Measurements from ENCODE around the gene RALGAPA2. TPM values are rescaled to one million over a fixed set of nuclear protein-coding genes. Genes with fewer than 3 reads are reported as not detected.

RALGAPA2 gene
- total and polyA plus RNA-seq, 7 experiments from 2014 or later, result 6.7 to 45.4 (median 34.9) TPM

DNA sequence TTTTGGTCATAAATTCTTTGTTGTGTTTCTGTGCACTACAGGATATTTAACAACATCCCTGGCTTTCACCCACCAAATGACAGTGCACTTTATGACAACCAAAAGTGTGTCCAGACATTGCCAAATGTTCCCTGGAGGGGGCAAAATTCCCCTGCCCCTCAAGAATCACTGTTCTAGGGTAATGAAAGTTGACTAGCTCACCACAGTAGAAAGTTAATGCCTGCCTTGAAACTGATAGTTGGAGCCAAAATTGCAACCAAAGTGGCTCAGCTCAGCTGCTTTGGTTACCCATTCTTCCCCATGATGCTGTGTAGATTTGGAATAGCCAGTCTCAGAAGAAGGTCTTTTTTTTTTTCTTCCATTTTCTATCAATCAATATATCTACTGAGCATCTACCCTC, 150.6 kb downstream of the RALGAPA2 start:
- H3K9me3 Mint-ChIP-seq, result peaks cover 0 to under 1% (median 0%) of the 10 kb centered on the region in 11 donors
- Histone ChIP-seq H3K4me1 (ENCODE audit: control insufficient read depth in 2 of 2, insufficient read depth in 2 of 2, low read length in 2 of 2) (no peaks in the 10 kb centered on the region), H3K4me3 (ENCODE audit: low read length) (no peak overlapping the region), H3K36me3 (ENCODE audit: control insufficient read depth in 2 of 3, insufficient read depth in 3 of 3, low read length in 3 of 3) (peaks cover 0 to 19% (median 0%) of the 10 kb centered on the region in 3 experiments), H3K27ac (ENCODE audit: low read depth, low read length) (no peak overlapping the region), H3K9me3 (ENCODE audit: control insufficient read depth in 2 of 3, low read length in 3 of 3) (no peaks in the 10 kb centered on the region), H3K27me3 (ENCODE audit: control insufficient read depth in 2 of 2, insufficient read depth in 2 of 2, low read length in 2 of 2) (no peaks in the 10 kb centered on the region)
- H3K36me3 Mint-ChIP-seq, result peaks cover 4 to 74% (median 67%) of the 10 kb centered on the region in 5 donors
- ATAC-seq (no peak), DNase-seq (no peak)
- intact Hi-C loops (cut with micrococcal nuclease), result loop anchor here in 1 of 2 donors (10.0 kb wide), 1 partner anchor 377 kb away; no protein-coding TSS in a partner anchor
- H3K4me3 Mint-ChIP-seq, result no peak overlapping the region
- CTCF ChIA-PET, result interaction anchor here (0.7 kb wide), 2 partner anchors 19 to 120 kb away, joined by 3 to 6 read pairs; no protein-coding TSS in a partner anchor
- peaks cover 0 to 2% (median 0%) of the 10 kb centered on the region in 7 donors for H3K4me1 Mint-ChIP-seq
- no peaks in the 10 kb centered on the region for H3K27me3 Mint-ChIP-seq
- POLR2A ChIA-PET, result no interaction called here
- H3K27ac Mint-ChIP-seq, result no peak overlapping the region

- intact Hi-C loops (cut with micrococcal nuclease), result loop anchor here in 1 of 2 donors (10.0 kb wide), 1 partner anchor 376 kb away; no protein-coding TSS in a partner anchor
- POLR2A ChIA-PET, result interaction anchor here (1.0 kb wide), 1 partner anchor 126 kb away, joined by 3 read pairs; no protein-coding TSS in a partner anchor
Measured at GRCh38 chr20:20561172-20561571, 151.3 kb downstream of the RALGAPA2 start.

GRCh38 chr20:20557406-20557805, 155.0 kb downstream of the RALGAPA2 start:
- Histone ChIP-seq H3K27ac (ENCODE audit: low read depth, low read length) (no peak overlapping the region), H3K36me3 (ENCODE audit: control insufficient read depth in 2 of 3, insufficient read depth in 3 of 3, low read length in 3 of 3) (peaks cover 0 to 22% (median 0%) of the 10 kb centered on the region in 3 experiments), H3K27me3 (ENCODE audit: control insufficient read depth in 2 of 2, insufficient read depth in 2 of 2, low read length in 2 of 2) (no peaks in the 10 kb centered on the region), H3K9me3 (ENCODE audit: control insufficient read depth in 2 of 3, low read length in 3 of 3) (peaks cover 0 to 5% (median 0%) of the 10 kb centered on the region in 3 experiments), H3K4me1 (ENCODE audit: control insufficient read depth in 2 of 2, insufficient read depth in 2 of 2, low read length in 2 of 2) (no peaks in the 10 kb centered on the region), H3K4me3 (ENCODE audit: low read length) (no peak overlapping the region)
- H3K4me3 Mint-ChIP-seq, result no peak overlapping the region
- no peak overlapping the region for H3K27ac Mint-ChIP-seq
- DNase-seq (no peak), ATAC-seq (no peak)
- H3K4me1 Mint-ChIP-seq, result peaks cover 0 to 2% (median 0%) of the 10 kb centered on the region in 7 donors
- no peaks in the 10 kb centered on the region for H3K27me3 Mint-ChIP-seq
- peaks cover 0 to 17% (median 3%) of the 10 kb centered on the region in 11 donors for H3K9me3 Mint-ChIP-seq
- intact Hi-C loops (cut with micrococcal nuclease), result no loop called here
- CTCF ChIA-PET, result no interaction called here
- POLR2A ChIA-PET, result no interaction called here
- peaks cover 8 to 80% (median 63%) of the 10 kb centered on the region in 5 donors for H3K36me3 Mint-ChIP-seq

More at GRCh38 chr20:20561172-20561571, 151.3 kb downstream of the RALGAPA2 start:
- Mint-ChIP-seq H3K27ac (no peak overlapping the region), H3K4me1 (peaks cover 0 to 2% (median 0%) of the 10 kb centered on the region in 7 donors), H3K9me3 (peaks cover 0 to 7% (median 0%) of the 10 kb centered on the region in 11 donors), H3K36me3 (peaks cover 8 to 76% (median 68%) of the 10 kb centered on the region in 5 donors), H3K27me3 (no peaks in the 10 kb centered on the region), H3K4me3 (no peak overlapping the region)
- Histone ChIP-seq H3K27me3 (ENCODE audit: control insufficient read depth in 2 of 2, insufficient read depth in 2 of 2, low read length in 2 of 2) (no peaks in the 10 kb centered on the region), H3K9me3 (ENCODE audit: control insufficient read depth in 2 of 3, low read length in 3 of 3) (no peaks in the 10 kb centered on the region), H3K4me1 (ENCODE audit: control insufficient read depth in 2 of 2, insufficient read depth in 2 of 2, low read length in 2 of 2) (no peaks in the 10 kb centered on the region), H3K27ac (ENCODE audit: low read depth, low read length) (no peak overlapping the region), H3K4me3 (ENCODE audit: low read length) (no peak overlapping the region), H3K36me3 (ENCODE audit: control insufficient read depth in 2 of 3, insufficient read depth in 3 of 3, low read length in 3 of 3) (peaks cover 0 to 22% (median 0%) of the 10 kb centered on the region in 3 experiments)
- no peak for DNase-seq
- CTCF ChIA-PET, result interaction anchor here (0.7 to 0.9 kb wide), 2 partner anchors 31 to 121 kb away, joined by 3 to 6 read pairs; no protein-coding TSS in a partner anchor
- ATAC-seq, result no peak

GRCh38 chr20:20555838-20556237, 156.6 kb downstream of the RALGAPA2 start:
- H3K4me1 ChIP-seq (ENCODE audit: control insufficient read depth in 2 of 2, insufficient read depth in 2 of 2, low read length in 2 of 2), result no peaks in the 10 kb centered on the region
- POLR2A ChIA-PET, result no interaction called here
- Mint-ChIP-seq H3K27ac (no peak overlapping the region), H3K4me1 (peaks cover 0 to 5% (median 0%) of the 10 kb centered on the region in 7 donors), H3K27me3 (no peaks in the 10 kb centered on the region), H3K9me3 (peaks cover 0 to 17% (median 3%) of the 10 kb centered on the region in 11 donors), H3K4me3 (no peak overlapping the region), H3K36me3 (peaks cover 8 to 67% (median 51%) of the 10 kb centered on the region in 5 donors)
- intact Hi-C loops (cut with micrococcal nuclease), result no loop called here
- H3K9me3 ChIP-seq (ENCODE audit: control insufficient read depth in 2 of 3, low read length in 3 of 3), result peaks cover 0 to 5% (median 0%) of the 10 kb centered on the region in 3 experiments
- H3K36me3 ChIP-seq (ENCODE audit: control insufficient read depth in 2 of 3, insufficient read depth in 3 of 3, low read length in 3 of 3), result peaks cover 0 to 18% (median 0%) of the 10 kb centered on the region in 3 experiments
- H3K27ac ChIP-seq (ENCODE audit: low read depth, low read length), result no peak overlapping the region
- H3K4me3 ChIP-seq (ENCODE audit: low read length), result no peak overlapping the region
- DNase-seq (no peak), ATAC-seq (no peak)
- CTCF ChIA-PET, result no interaction called here
- H3K27me3 ChIP-seq (ENCODE audit: control insufficient read depth in 2 of 2, insufficient read depth in 2 of 2, low read length in 2 of 2), result no peaks in the 10 kb centered on the region

- Mint-ChIP-seq H3K9me3 (peaks cover 0 to 17% (median 3%) of the 10 kb centered on the region in 11 donors), H3K36me3 (peaks cover 8 to 63% (median 45%) of the 10 kb centered on the region in 5 donors), H3K4me1 (peaks cover 0 to 5% (median 0%) of the 10 kb centered on the region in 7 donors), H3K4me3 (no peak overlapping the region), H3K27me3 (no peaks in the 10 kb centered on the region), H3K27ac (no peak overlapping the region)
- peaks cover 0 to 5% (median 0%) of the 10 kb centered on the region in 3 experiments for H3K9me3 ChIP-seq (ENCODE audit: control insufficient read depth in 2 of 3, low read length in 3 of 3)
- CTCF ChIA-PET, result no interaction called here
- peaks cover 0 to 13% (median 0%) of the 10 kb centered on the region in 3 experiments for H3K36me3 ChIP-seq (ENCODE audit: control insufficient read depth in 2 of 3, insufficient read depth in 3 of 3, low read length in 3 of 3)
- no peaks in the 10 kb centered on the region for H3K27me3 ChIP-seq (ENCODE audit: control insufficient read depth in 2 of 2, insufficient read depth in 2 of 2, low read length in 2 of 2)
- no peak overlapping the region for H3K27ac ChIP-seq (ENCODE audit: low read depth, low read length)
- POLR2A ChIA-PET, result no interaction called here
- H3K4me1 ChIP-seq (ENCODE audit: control insufficient read depth in 2 of 2, insufficient read depth in 2 of 2, low read length in 2 of 2), result no peaks in the 10 kb centered on the region
- DNase-seq, result no peak
- no peak overlapping the region for H3K4me3 ChIP-seq (ENCODE audit: low read length)
- ATAC-seq, result no peak
- intact Hi-C loops (cut with micrococcal nuclease), result no loop called here
Measured at GRCh38 chr20:20554951-20555350, 157.5 kb downstream of the RALGAPA2 start.

DNA sequence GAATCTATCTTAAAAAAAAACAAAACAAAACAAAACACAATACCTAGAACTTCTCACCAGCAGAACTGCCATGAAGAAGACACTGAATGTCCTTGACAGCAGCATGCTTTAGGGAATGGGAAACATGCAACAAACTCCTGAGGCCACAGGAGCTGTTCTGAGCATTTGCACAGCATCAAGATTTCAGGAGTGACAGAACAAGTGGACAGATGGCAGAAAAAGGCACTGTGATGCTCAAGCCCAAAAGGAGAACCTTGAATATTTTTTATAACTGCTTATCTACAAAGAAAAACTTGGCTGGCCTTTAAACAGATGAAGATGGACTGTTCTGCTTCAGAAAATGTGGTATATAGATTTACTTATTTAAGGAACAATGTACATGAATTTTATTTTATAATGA, 158.9 kb downstream of the RALGAPA2 start:
- Mint-ChIP-seq H3K4me3 (no peak overlapping the region), H3K27ac (no peak overlapping the region), H3K4me1 (peaks cover 0 to 5% (median 2%) of the 10 kb centered on the region in 7 donors), H3K36me3 (peaks cover 8 to 49% (median 34%) of the 10 kb centered on the region in 5 donors), H3K27me3 (no peaks in the 10 kb centered on the region), H3K9me3 (peaks cover 0 to 17% (median 3%) of the 10 kb centered on the region in 11 donors)
- POLR2A ChIA-PET, result no interaction called here
- CTCF ChIA-PET, result no interaction called here
- Histone ChIP-seq H3K27ac (ENCODE audit: low read depth, low read length) (no peak overlapping the region), H3K4me3 (ENCODE audit: low read length) (no peak overlapping the region), H3K27me3 (ENCODE audit: control insufficient read depth in 2 of 2, insufficient read depth in 2 of 2, low read length in 2 of 2) (no peaks in the 10 kb centered on the region), H3K36me3 (ENCODE audit: control insufficient read depth in 2 of 3, insufficient read depth in 3 of 3, low read length in 3 of 3) (peaks cover 0 to 13% (median 0%) of the 10 kb centered on the region in 3 experiments), H3K4me1 (ENCODE audit: control insufficient read depth in 2 of 2, insufficient read depth in 2 of 2, low read length in 2 of 2) (no peaks in the 10 kb centered on the region), H3K9me3 (ENCODE audit: control insufficient read depth in 2 of 3, low read length in 3 of 3) (peaks cover 0 to 5% (median 0%) of the 10 kb centered on the region in 3 experiments)
- ATAC-seq (no peak), DNase-seq (no peak)
- intact Hi-C loops (cut with micrococcal nuclease), result no loop called here

All from naive thymus-derived CD4-positive, alpha-beta T cell (primary cell).